Mesendoderm (in vitro differentiated cells): ENCODE results near the gene WDR17.

ENCODE experiments used
- DNase-seq: peaks from one replicate; pipeline ENCODE4 v3.0.0; 2013
- H2AK5ac ChIP-seq: 2 replicates; pipeline ENCODE4 v1.6.1; 2013; ENCODE audit warnings: low read length, inconsistent platforms
- H2BK120ac ChIP-seq: 2 replicates; pipeline ENCODE4 v1.6.1; 2013; ENCODE audit warnings: low read depth, mild to moderate bottlenecking, low read length, moderate library complexity, mixed read lengths
- H2BK15ac ChIP-seq: replicated peaks from 2 replicates; pipeline ENCODE4 v1.6.1; 2013; ENCODE audit warnings: low read depth, mild to moderate bottlenecking, moderate library complexity
- H2BK5ac ChIP-seq: 2 replicates; pipeline ENCODE4 v1.6.1; 2013; ENCODE audit warnings: low read length, inconsistent platforms
- H3K18ac ChIP-seq: 2 replicates; pipeline ENCODE4 v1.6.1; 2013; ENCODE audit warnings: mild to moderate bottlenecking, low read length, mixed read lengths
- H3K23ac ChIP-seq: one replicate; pipeline ENCODE4 v1.6.1; 2013; ENCODE audit warnings: low read length
- H3K27ac ChIP-seq: 2 replicates; pipeline ENCODE4 v1.5.1; 2013; ENCODE audit warnings: low read depth, mild to moderate bottlenecking, inconsistent platforms, low read length, moderate library complexity
- H3K27me3 ChIP-seq: 2 replicates; pipeline ENCODE4 v1.6.1; 2013; ENCODE audit warnings: low read length, control low read depth, mild to moderate bottlenecking, inconsistent platforms; ENCODE audit not compliant: insufficient read depth, poor library complexity
- H3K36me3 ChIP-seq: 2 replicates; pipeline ENCODE4 v1.6.1; 2013; ENCODE audit warnings: low read length, inconsistent platforms; ENCODE audit not compliant: control insufficient read depth, insufficient read depth
- H3K4ac ChIP-seq: one replicate; pipeline ENCODE4 v1.6.1; 2013; ENCODE audit warnings: low read depth, mild to moderate bottlenecking, low read length, moderate library complexity
- H3K4me1 ChIP-seq: 2 replicates; pipeline ENCODE4 v1.6.1; 2013; ENCODE audit warnings: low read depth, low read length, inconsistent platforms; ENCODE audit not compliant: control insufficient read depth
- H3K4me2 ChIP-seq: 2 replicates; pipeline ENCODE4 v1.6.1; 2013; ENCODE audit warnings: low read length
- H3K4me3 ChIP-seq: 2 replicates; pipeline ENCODE4 v1.5.1; 2013; ENCODE audit warnings: mild to moderate bottlenecking, low read length
- H3K56ac ChIP-seq: one replicate; pipeline ENCODE4 v1.6.1; 2013; ENCODE audit warnings: low read length
- H3K79me1 ChIP-seq: 2 replicates; pipeline ENCODE4 v1.6.1; 2013; ENCODE audit warnings: low read length, inconsistent platforms
- H3K79me2 ChIP-seq: 2 replicates; pipeline ENCODE4 v1.6.1; 2013; ENCODE audit warnings: mild to moderate bottlenecking, low read length; ENCODE audit not compliant: control insufficient read depth, insufficient read depth
- H3K9ac ChIP-seq: 2 replicates; pipeline ENCODE4 v1.6.1; 2013; ENCODE audit warnings: low read length, inconsistent platforms
- H4K5ac ChIP-seq: one replicate; pipeline ENCODE4 v1.6.1; 2013; ENCODE audit warnings: low read length
- H4K8ac ChIP-seq: one replicate; pipeline ENCODE4 v1.6.1; 2013; ENCODE audit warnings: low read depth, mild to moderate bottlenecking, control low read depth, low read length, moderate library complexity
- WGBS: extraction: QIAGEN DNeasy Blood & Tissue Kit; methylation state at CpG from one replicate; pipeline ENCODE4 v1.1.7; 2013; ENCODE audit warnings: low lambda C conversion rate, missing lambda C conversion rate; ENCODE audit not compliant: insufficient coverage; ENCODE audit errors: extremely low coverage; 5-methylcytosine and 5-hydroxymethylcytosine counted together

WDR17 gene

DNA sequence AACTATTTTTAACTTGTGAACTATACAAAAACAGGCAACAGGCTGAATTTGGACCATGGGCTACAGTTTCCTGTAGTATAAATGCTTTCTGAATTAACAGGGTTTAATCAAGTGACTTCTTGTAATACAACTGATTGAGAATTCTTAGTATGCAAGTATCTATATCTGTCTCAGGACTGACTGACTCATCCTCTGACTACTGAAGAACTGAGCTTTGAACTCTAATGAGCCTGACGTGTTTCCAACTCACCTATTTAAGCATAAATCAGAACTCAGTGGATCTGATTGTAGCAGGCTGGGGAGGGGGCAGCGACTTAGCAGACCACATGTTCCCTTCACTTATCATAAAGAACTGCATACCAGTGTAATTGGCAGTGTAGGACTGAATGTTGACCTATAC is 122.0 kb downstream of the WDR17 start:
- H3K79me1 ChIP-seq = no peaks in the 10 kb centered on the region
- H3K4me1 ChIP-seq = no peaks in the 10 kb centered on the region
- H3K18ac ChIP-seq = no peak overlapping the region
- no peak overlapping the region for H4K8ac ChIP-seq
- H2BK15ac ChIP-seq = no peak overlapping the region
- no peak overlapping the region for H2AK5ac ChIP-seq
- no peak overlapping the region for H3K4ac ChIP-seq
- H3K36me3 ChIP-seq = no peaks in the 10 kb centered on the region
- no peak overlapping the region for H4K5ac ChIP-seq
- WGBS = no CpG with 5 or more reads among the region's 2 CpGs
- DNase-seq = no peak
- no peak overlapping the region for H3K9ac ChIP-seq
- no peak overlapping the region for H2BK120ac ChIP-seq
- no peak overlapping the region for H3K27ac ChIP-seq
- H3K4me2 ChIP-seq = no peak overlapping the region
- no peak overlapping the region for H2BK5ac ChIP-seq
- no peak overlapping the region for H3K56ac ChIP-seq
- no peak overlapping the region for H3K23ac ChIP-seq
- no peaks in the 10 kb centered on the region for H3K79me2 ChIP-seq
- no peak overlapping the region for H3K4me3 ChIP-seq
- H3K27me3 ChIP-seq = no peaks in the 10 kb centered on the region

DNA sequence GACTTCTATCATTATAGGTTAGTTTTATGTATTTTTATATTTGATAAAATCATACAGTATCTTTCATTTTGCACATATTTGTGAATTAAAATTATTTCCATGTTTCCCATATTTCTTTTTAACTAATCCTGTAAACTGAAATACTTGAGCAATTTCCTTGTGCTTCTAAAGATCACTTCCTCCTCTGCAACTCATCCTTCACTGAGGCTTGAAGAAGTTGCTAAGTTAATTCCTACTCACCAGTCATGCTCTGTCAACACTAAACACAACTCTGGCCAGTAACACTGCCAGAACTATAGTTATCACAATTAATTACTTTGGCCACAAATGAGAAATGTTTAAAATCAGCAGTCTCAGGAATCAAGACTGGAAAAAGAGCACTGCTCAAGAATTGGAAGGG is 123.0 kb downstream of the WDR17 start:
- DNase-seq = no peak
- H4K5ac ChIP-seq = no peak overlapping the region

DNA sequence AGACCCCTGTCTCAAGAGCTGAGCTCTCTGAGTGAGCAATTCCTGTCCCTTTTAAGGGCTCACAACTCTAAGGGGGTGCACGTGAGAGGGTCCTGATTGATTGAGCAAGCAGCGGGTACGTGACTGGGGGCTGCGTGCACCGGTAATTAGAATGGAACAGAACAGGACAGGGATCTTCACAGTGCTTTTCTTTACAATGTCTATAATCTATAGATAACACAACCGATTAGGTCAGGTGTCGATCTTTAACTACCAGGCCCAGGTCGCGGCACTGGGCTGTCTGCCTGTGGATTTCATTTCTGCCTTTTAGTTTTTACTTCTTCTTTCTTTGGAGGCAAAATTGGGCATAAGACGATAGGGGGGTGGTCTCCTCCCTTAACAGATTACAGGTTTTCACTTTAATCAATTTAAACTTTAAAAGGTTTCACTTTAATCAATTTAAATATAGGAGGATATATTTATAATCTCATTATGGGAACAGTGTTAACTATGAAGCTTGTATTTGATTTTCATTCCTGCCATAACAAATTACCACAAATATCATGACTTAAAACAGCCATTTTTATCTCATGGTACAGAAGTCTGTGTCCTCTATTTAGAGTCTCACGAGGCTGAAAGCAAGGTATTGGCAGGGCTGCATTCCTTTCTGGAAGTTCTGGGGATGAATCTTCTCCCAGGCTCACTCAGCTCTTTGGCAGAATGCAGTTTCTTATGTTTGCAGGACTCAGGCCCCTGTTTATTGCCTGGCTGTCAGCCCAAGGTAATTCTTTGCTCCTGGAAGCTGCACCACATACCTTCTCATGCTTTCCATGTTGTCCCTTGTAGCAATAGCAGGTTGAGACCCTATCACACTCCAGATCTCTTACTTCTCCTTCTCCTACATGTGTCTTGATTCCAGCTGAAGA is 124.5 kb downstream of the WDR17 start:
- DNase-seq = no peak
- Histone ChIP-seq H3K36me3 (no peaks in the 10 kb centered on the region), H3K56ac (no peak overlapping the region)

More for the DNA sequence above, 123.0 kb downstream of the WDR17 start:
- Histone ChIP-seq H2BK15ac (no peak overlapping the region), H3K27me3 (no peaks in the 10 kb centered on the region), H3K4me3 (no peak overlapping the region), H3K79me2 (no peaks in the 10 kb centered on the region), H2BK120ac (no peak overlapping the region), H3K9ac (no peak overlapping the region), H2AK5ac (no peak overlapping the region), H3K56ac (no peak overlapping the region), H3K23ac (no peak overlapping the region), H4K8ac (no peak overlapping the region), H2BK5ac (no peak overlapping the region), H3K4me2 (no peak overlapping the region), H3K18ac (no peak overlapping the region), H3K4ac (no peak overlapping the region), H3K36me3 (no peaks in the 10 kb centered on the region), H3K79me1 (no peaks in the 10 kb centered on the region), H3K4me1 (no peaks in the 10 kb centered on the region), H3K27ac (no peak overlapping the region)

DNA sequence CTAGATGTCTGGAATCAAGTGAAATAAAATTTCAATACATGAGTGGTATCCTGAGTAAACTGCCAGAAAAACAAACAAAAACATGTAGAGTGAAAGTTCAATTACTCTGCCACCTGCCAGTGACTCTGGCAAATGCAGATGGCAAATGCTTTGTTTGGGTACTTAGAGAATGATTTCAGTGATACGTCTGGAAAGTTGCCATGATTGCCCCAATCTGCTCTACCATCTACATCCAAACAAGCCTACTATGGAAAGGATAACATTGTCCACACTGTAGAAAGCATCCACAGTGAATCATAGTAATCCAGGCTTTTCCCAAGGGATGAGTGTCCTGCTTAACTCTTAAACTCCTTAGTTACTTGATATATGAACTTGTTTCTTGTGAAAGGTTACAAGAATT is 126.3 kb downstream of the WDR17 start:
- Histone ChIP-seq H3K4ac (no peak overlapping the region), H3K56ac (no peak overlapping the region), H3K4me3 (no peak overlapping the region), H3K23ac (no peak overlapping the region), H2BK5ac (no peak overlapping the region), H4K5ac (no peak overlapping the region), H3K9ac (no peak overlapping the region), H3K4me2 (no peak overlapping the region), H2BK15ac (no peak overlapping the region), H3K36me3 (no peaks in the 10 kb centered on the region), H3K27me3 (no peaks in the 10 kb centered on the region), H2AK5ac (no peak overlapping the region), H2BK120ac (no peak overlapping the region), H3K4me1 (no peaks in the 10 kb centered on the region), H3K27ac (no peak overlapping the region), H3K79me1 (no peaks in the 10 kb centered on the region), H3K79me2 (no peaks in the 10 kb centered on the region), H4K8ac (no peak overlapping the region), H3K18ac (no peak overlapping the region)
- WGBS = no CpG with 5 or more reads among the region's 1 CpG
- no peak for DNase-seq

More for the DNA sequence above, 124.5 kb downstream of the WDR17 start:
- no peak overlapping the region for H4K5ac ChIP-seq
- no peak overlapping the region for H3K18ac ChIP-seq
- no peak overlapping the region for H2AK5ac ChIP-seq
- H2BK15ac ChIP-seq = no peak overlapping the region
- H3K4me2 ChIP-seq = no peak overlapping the region
- WGBS = no CpG with 5 or more reads among the region's 11 CpGs
- H2BK5ac ChIP-seq = no peak overlapping the region
- H3K79me1 ChIP-seq = no peaks in the 10 kb centered on the region
- no peak overlapping the region for H3K23ac ChIP-seq
- H3K4me3 ChIP-seq = no peak overlapping the region
- no peaks in the 10 kb centered on the region for H3K79me2 ChIP-seq
- H3K4me1 ChIP-seq = no peaks in the 10 kb centered on the region
- H4K8ac ChIP-seq = no peak overlapping the region
- no peak overlapping the region for H2BK120ac ChIP-seq
- H3K27me3 ChIP-seq = no peaks in the 10 kb centered on the region
- no peak overlapping the region for H3K27ac ChIP-seq
- H3K9ac ChIP-seq = no peak overlapping the region
- H3K4ac ChIP-seq = no peak overlapping the region

DNA sequence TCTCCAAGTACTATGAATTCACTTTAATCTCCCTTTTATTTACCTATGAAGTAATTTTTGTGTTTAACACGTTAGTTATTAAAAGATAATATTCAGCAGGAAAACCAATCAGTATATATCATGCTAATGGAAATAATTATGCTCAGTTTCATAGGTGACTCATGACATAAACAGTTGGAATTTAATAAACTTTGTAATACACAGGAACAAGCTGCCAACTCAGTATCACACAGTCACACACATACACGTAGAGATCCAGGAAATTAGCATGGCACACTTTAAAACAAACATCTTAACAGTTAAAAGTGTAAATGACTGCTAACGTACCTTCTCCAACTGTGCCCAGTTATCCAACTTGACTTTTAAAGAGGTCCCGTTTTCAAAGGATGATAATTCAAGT is 127.5 kb downstream of the WDR17 start:
- Histone ChIP-seq H3K9ac (no peak overlapping the region), H3K79me1 (no peaks in the 10 kb centered on the region), H3K4ac (no peak overlapping the region), H3K56ac (no peak overlapping the region), H2BK5ac (no peak overlapping the region), H4K5ac (no peak overlapping the region), H3K79me2 (no peaks in the 10 kb centered on the region), H2BK120ac (no peak overlapping the region), H3K18ac (no peak overlapping the region), H2BK15ac (no peak overlapping the region), H3K4me1 (no peaks in the 10 kb centered on the region), H3K4me2 (no peak overlapping the region), H4K8ac (no peak overlapping the region), H3K4me3 (no peak overlapping the region), H3K27ac (no peak overlapping the region), H3K23ac (no peak overlapping the region), H3K27me3 (no peaks in the 10 kb centered on the region), H2AK5ac (no peak overlapping the region), H3K36me3 (no peaks in the 10 kb centered on the region)
- no CpG with 5 or more reads among the region's 4 CpGs for WGBS
- DNase-seq = no peak

DNA sequence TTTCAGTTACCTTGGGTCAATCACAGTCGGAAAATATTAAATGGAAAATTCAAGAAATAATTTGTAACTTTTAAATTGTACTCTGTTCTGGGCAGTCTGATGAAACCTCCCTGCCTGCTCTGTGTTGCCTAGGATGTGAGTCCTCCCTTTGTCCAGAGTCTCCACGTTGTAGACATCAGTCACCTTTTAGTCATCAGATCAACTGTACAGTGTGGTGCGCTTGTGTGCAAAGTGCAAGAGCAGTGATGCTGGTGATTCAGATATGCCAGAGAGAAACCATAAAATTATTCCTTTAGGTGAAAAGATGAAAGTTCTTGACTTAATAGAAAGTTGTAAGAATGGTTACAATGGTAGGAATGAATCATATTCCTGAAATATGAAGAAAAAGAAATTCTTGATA is 128.3 kb downstream of the WDR17 start:
- no peak overlapping the region for H3K27ac ChIP-seq

More for the DNA sequence above, 128.3 kb downstream of the WDR17 start:
- H3K4me1 ChIP-seq = no peaks in the 10 kb centered on the region
- H2BK15ac ChIP-seq = no peak overlapping the region
- H3K36me3 ChIP-seq = no peaks in the 10 kb centered on the region
- no peak overlapping the region for H3K4ac ChIP-seq
- no peak overlapping the region for H2BK5ac ChIP-seq
- no peak overlapping the region for H3K4me2 ChIP-seq
- no peaks in the 10 kb centered on the region for H3K27me3 ChIP-seq
- DNase-seq = no peak
- H3K79me2 ChIP-seq = no peaks in the 10 kb centered on the region
- no peak overlapping the region for H2AK5ac ChIP-seq
- H4K5ac ChIP-seq = no peak overlapping the region
- H2BK120ac ChIP-seq = no peak overlapping the region
- H3K9ac ChIP-seq = no peak overlapping the region
- no CpG with 5 or more reads among the region's 3 CpGs for WGBS
- no peak overlapping the region for H3K56ac ChIP-seq
- no peak overlapping the region for H3K23ac ChIP-seq
- H3K18ac ChIP-seq = no peak overlapping the region
- no peaks in the 10 kb centered on the region for H3K79me1 ChIP-seq
- H4K8ac ChIP-seq = no peak overlapping the region
- no peak overlapping the region for H3K4me3 ChIP-seq
